OCI-LY7 (cell line): ENCODE data around the gene MXD4. TPM values are rescaled to one million over a fixed set of nuclear protein-coding genes. Genes with fewer than 3 reads are reported as not detected.

Source experiments
- BruUV-seq: library from RNA; stranded (reverse); fragments of 400-500 nt; replicated peaks from 2 replicates; lab custom pipeline; 2021; lab: Mats Ljungman, UMichigan
- CTCF ChIA-PET: fragments of 300-600 bp; sonication (Branson Sonifier 250); formaldehyde crosslinking; loops from one replicate; lab custom pipeline; 2022; ENCODE audit warnings: antibody characterized with exemption; ENCODE audit not compliant: unreplicated experiment; lab: Charles Lee
- POLR2A ChIA-PET: fragments of 300-600 bp; sonication (Branson Sonifier 250); formaldehyde crosslinking; loops from one replicate; lab custom pipeline; 2022; ENCODE audit warnings: antibody characterized with exemption; lab: Charles Lee
- DNase-seq: peaks from one replicate; pipeline ENCODE4 v3.0.0-alpha.2; 2015; ENCODE audit warnings: low spot score
- H2AFZ ChIP-seq: fragments of 200-600 bp; sonication (generic), shearing (Covaris generic); 2 replicates; pipeline ENCODE4 v1.6.1; 2014; ENCODE audit warnings: mild to moderate bottlenecking, antibody characterized with exemption, low read length, moderate library complexity
- H3K27ac ChIP-seq: fragments of 200-600 bp; sonication (generic); 2 replicates; pipeline ENCODE4 v1.5.1; 2014; ENCODE audit warnings: mixed run types, low read depth, mild to moderate bottlenecking, moderate library complexity, low read length, inconsistent platforms; ENCODE audit not compliant: poor library complexity, severe bottlenecking
- H3K36me3 ChIP-seq: fragments of 200-600 bp; sonication (generic); 2 replicates; pipeline ENCODE4 v1.6.1; 2014; ENCODE audit warnings: mild to moderate bottlenecking, antibody characterized with exemption, low read length, moderate library complexity, mixed read lengths; ENCODE audit not compliant: insufficient read depth
- H3K4me1 ChIP-seq: fragments of 200-600 bp; sonication (generic); 2 replicates; pipeline ENCODE4 v1.5.1; 2014; ENCODE audit warnings: mild to moderate bottlenecking, low read length; ENCODE audit not compliant: insufficient read depth, poor library complexity, severe bottlenecking
- H3K4me2 ChIP-seq: fragments of 200-600 bp; sonication (generic); 2 replicates; pipeline ENCODE4 v1.6.1; 2014; ENCODE audit warnings: mild to moderate bottlenecking, low read length
- H3K4me3 ChIP-seq: fragments of 200-600 bp; sonication (generic); 2 replicates; pipeline ENCODE4 v1.5.1; 2014; ENCODE audit warnings: mild to moderate bottlenecking, low read depth, low read length; ENCODE audit not compliant: poor library complexity, severe bottlenecking
- H3K79me2 ChIP-seq: fragments of 200-600 bp; sonication (generic); 2 replicates; pipeline ENCODE4 v1.6.1; 2016; ENCODE audit warnings: low read depth, mild to moderate bottlenecking, low read length, moderate library complexity, mixed read lengths; ENCODE audit not compliant: insufficient read depth
- H3K9me2 ChIP-seq: fragments of 200-600 bp; sonication (generic); 2 replicates; pipeline ENCODE4 v1.6.1; 2016; ENCODE audit warnings: mild to moderate bottlenecking, low read length, mixed read lengths; ENCODE audit not compliant: insufficient read depth
- H3K9me3 ChIP-seq: fragments of 200-600 bp; sonication (generic); 2 replicates; pipeline ENCODE4 v1.6.1; 2014; ENCODE audit warnings: mild to moderate bottlenecking, mixed run types, low read length, mixed read lengths
- H4K20me1 ChIP-seq: fragments of 200-600 bp; sonication (generic); 2 replicates; pipeline ENCODE4 v1.6.1; 2014; ENCODE audit warnings: mild to moderate bottlenecking, antibody characterized with exemption, low read length, moderate library complexity, mixed read lengths; ENCODE audit not compliant: insufficient read depth
- CTCF ChIP-seq: fragments of 200-600 bp; sonication (generic); conservative IDR thresholded peaks from 2 replicates; pipeline ENCODE4 v1.5.1; 2014; ENCODE audit warnings: mild to moderate bottlenecking, antibody characterized with exemption, low read length, moderate library complexity, mixed read lengths
- EZH2phosphoT487 ChIP-seq: fragments of 200-600 bp; sonication (generic); IDR thresholded peaks from 2 replicates; pipeline ENCODE4 v1.6.1; 2018; ENCODE audit warnings: low read depth, borderline replicate concordance, mild to moderate bottlenecking, mixed run types, antibody characterized with exemption, low read length, moderate library complexity, mixed read lengths
- intact Hi-C: fragments of 100-400 bp; cut with micrococcal nuclease; formaldehyde crosslinking; loops from one replicate; pipeline ENCODE4 v1.10.0; 2022; ENCODE audit not compliant: unreplicated experiment
- total RNA-seq, 2 experiments: library from RNA; depleted of rRNA in 1 of 2; stranded (reverse); fragments of >200 nt in 1 of 2; shearing (Covaris generic) in 1 of 2; gene quantifications; 2 replicates each; pipeline ENCODE4 v1.2.3, GENCODE V29; 2014 to 2022

Gene MXD4
- total RNA-seq, 2 experiments from 2014 or later, result 3.0 to 11.6 TPM

- Histone ChIP-seq H3K4me1 (peaks cover 16% of the 10 kb centered on the region), H3K9me3 (no peaks in the 10 kb centered on the region), H3K9me2 (no peaks in the 10 kb centered on the region), H3K79me2 (no peaks in the 10 kb centered on the region), H4K20me1 (no peaks in the 10 kb centered on the region), H3K36me3 (no peaks in the 10 kb centered on the region), H3K4me3 (no peak overlapping the region), H3K4me2 (no peak overlapping the region), H2AFZ (no peak overlapping the region), H3K27ac (no peak overlapping the region)
- POLR2A ChIA-PET, result no interaction called here
- BruUV-seq, result no TSS peak
- no peak for DNase-seq
- intact Hi-C loops, result no loop called here
- CTCF ChIA-PET, result interaction anchor here (0.5 kb wide), 1 partner anchor 152 kb away, joined by 3 read pairs; no protein-coding TSS in a partner anchor
- no peak for TF ChIP-seq EZH2phosphoT487
These were observed 22.4 kb upstream of the MXD4 start for GRCh38 chr4:2284161-2284933.

- H3K79me2 ChIP-seq, result no peaks in the 10 kb centered on the region
- ChIA-PET POLR2A (no interaction called here), CTCF (interaction anchor here (0.6 kb wide), 1 partner anchor 14 kb away, joined by 3 read pairs; no protein-coding TSS in a partner anchor)
- H3K36me3 ChIP-seq, result no peaks in the 10 kb centered on the region
- DNase-seq, result no peak
- no peaks in the 10 kb centered on the region for H3K9me3 ChIP-seq
- no peak overlapping the region for H3K4me3 ChIP-seq
- no peak overlapping the region for H3K4me2 ChIP-seq
- H3K9me2 ChIP-seq, result no peaks in the 10 kb centered on the region
- intact Hi-C loops, result no loop called here
- H3K4me1 ChIP-seq, result peaks cover 16% of the 10 kb centered on the region
- H4K20me1 ChIP-seq, result no peaks in the 10 kb centered on the region
- no TSS peak for BruUV-seq
- TF ChIP-seq CTCF, result no peak
- no peak for TF ChIP-seq EZH2phosphoT487
- no peak overlapping the region for H3K27ac ChIP-seq
- H2AFZ ChIP-seq, result no peak overlapping the region
These were observed 21.3 kb upstream of the MXD4 start for GRCh38 chr4:2283199-2283711.

GRCh38 chr4:2281575-2282343 is 19.9 kb upstream of the MXD4 start:
- ChIA-PET CTCF (no interaction called here), POLR2A (interaction anchor here (0.5 to 1.5 kb wide), 6 partner anchors 9 to 504 kb away, joined by 3 to 4 read pairs (median 3); no protein-coding TSS in a partner anchor)
- peak overlapping the region; percentile 37 for H3K4me2 ChIP-seq
- BruUV-seq, result no TSS peak
- H3K36me3 ChIP-seq, result no peaks in the 10 kb centered on the region
- peak; percentile 81 for DNase-seq
- peak overlapping the region; percentile 51 for H3K27ac ChIP-seq
- H3K9me2 ChIP-seq, result no peaks in the 10 kb centered on the region
- TF ChIP-seq CTCF (peak; percentile 62), EZH2phosphoT487 (no peak)
- no peaks in the 10 kb centered on the region for H4K20me1 ChIP-seq
- H3K79me2 ChIP-seq, result no peaks in the 10 kb centered on the region
- no peaks in the 10 kb centered on the region for H3K9me3 ChIP-seq
- peak overlapping the region; percentile 9 for H3K4me3 ChIP-seq
- intact Hi-C loops, result loop anchor here (1.0 kb wide), 1 partner anchor 73 kb away; no protein-coding TSS in a partner anchor
- H2AFZ ChIP-seq, result peak overlapping the region; percentile 83; the same call in 1 of the 2 replicates
- peaks cover 16% of the 10 kb centered on the region for H3K4me1 ChIP-seq
